IMR-90 (cell line): ENCODE results near the gene LIN7C.

ENCODE experiments used
- BHLHE40 ChIP-seq: fragments of 150-350 bp; IDR thresholded peaks from 2 replicates; pipeline ENCODE4 v1.6.1; 2016; ENCODE audit warnings: mild to moderate bottlenecking, low read depth, low read length
- CHD1 ChIP-seq: IDR thresholded peaks from 2 replicates; pipeline ENCODE4 v1.6.1; 2012; ENCODE audit warnings: low read depth, low read length, improper control_type of control experiment
- MAFK ChIP-seq: IDR thresholded peaks from 2 replicates; pipeline ENCODE4 v1.6.1; 2012; ENCODE audit warnings: low read depth, low read length, improper control_type of control experiment
- POLR2A ChIP-seq: IDR thresholded peaks from 2 replicates; pipeline ENCODE4 v1.6.1; 2012; ENCODE audit warnings: mild to moderate bottlenecking, low read depth, low read length
- RAD21 ChIP-seq: IDR thresholded peaks from 2 replicates; pipeline ENCODE4 v1.6.1; 2012; ENCODE audit warnings: low read length, improper control_type of control experiment
- RCOR1 ChIP-seq: IDR thresholded peaks from 2 replicates; pipeline ENCODE4 v1.6.1; 2012; ENCODE audit warnings: mild to moderate bottlenecking, low read length, improper control_type of control experiment; ENCODE audit not compliant: insufficient replicate concordance
- SMC3 ChIP-seq: fragments of 150-350 bp; IDR thresholded peaks from 2 replicates; pipeline ENCODE4 v1.6.1; 2016; ENCODE audit warnings: low read depth, mild to moderate bottlenecking, antibody characterized with exemption, low read length, moderate library complexity
- TF ChIP-seq, protein P1 (sequence below): conservative IDR thresholded peaks from 2 replicates; pipeline ENCODE4 v1.5.1; 2012; ENCODE audit warnings: mild to moderate bottlenecking, low read depth, low read length, improper control_type of control experiment

DNA sequence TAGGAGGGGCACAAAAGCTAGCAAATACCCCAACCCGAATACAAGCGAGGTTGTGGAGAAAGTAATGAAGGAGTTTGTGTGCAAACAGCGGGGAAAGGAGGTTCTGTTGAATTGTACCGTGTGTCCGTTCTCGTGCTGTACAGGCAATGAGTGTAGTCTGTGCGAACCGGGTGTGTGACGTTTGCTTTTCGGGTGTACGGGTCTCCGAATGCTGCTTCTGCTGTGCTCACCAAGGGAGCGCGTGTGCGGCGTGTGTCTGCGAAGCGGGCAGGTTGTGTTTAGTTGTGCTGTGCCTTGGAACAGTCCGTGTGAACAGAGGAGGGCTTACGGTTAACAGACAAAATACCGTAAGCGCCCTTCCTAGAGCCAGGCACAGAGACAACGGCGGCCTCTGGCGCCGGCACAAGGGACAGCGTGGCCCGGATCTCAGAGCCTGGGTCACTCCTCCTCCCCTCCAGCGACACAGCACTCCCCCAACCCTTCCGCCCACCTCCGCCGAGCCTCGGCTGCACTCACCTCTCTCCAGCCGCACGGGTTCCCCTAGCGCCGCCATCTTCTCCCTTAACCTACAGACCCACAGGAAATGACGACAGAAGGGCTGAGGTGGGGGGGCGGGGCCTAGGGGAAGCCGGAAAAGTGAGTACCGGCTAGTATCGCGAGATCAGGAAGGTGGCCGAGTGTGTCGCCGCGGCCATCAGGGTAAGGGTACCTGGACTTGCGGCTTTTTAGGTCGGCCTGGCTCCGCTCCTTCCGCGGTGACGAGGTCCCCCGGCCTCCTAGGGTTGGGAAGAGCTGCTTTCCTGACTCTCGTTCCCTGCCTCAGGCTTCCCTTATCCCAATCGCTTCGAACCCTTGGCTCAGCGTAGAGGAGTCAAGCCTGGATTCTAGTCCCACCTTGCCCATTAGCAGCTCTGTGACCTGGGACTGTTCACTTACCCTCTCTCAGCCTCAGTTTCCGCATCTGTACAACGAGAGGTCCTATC is at the start of gene LIN7C:
- TF ChIP-seq, protein P1, sequence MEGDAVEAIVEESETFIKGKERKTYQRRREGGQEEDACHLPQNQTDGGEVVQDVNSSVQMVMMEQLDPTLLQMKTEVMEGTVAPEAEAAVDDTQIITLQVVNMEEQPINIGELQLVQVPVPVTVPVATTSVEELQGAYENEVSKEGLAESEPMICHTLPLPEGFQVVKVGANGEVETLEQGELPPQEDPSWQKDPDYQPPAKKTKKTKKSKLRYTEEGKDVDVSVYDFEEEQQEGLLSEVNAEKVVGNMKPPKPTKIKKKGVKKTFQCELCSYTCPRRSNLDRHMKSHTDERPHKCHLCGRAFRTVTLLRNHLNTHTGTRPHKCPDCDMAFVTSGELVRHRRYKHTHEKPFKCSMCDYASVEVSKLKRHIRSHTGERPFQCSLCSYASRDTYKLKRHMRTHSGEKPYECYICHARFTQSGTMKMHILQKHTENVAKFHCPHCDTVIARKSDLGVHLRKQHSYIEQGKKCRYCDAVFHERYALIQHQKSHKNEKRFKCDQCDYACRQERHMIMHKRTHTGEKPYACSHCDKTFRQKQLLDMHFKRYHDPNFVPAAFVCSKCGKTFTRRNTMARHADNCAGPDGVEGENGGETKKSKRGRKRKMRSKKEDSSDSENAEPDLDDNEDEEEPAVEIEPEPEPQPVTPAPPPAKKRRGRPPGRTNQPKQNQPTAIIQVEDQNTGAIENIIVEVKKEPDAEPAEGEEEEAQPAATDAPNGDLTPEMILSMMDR, result 0 out of 2 replicates have a peak, but pooled peaks have one; percentile 2
- peak; percentile 95 for TF ChIP-seq POLR2A
- TF ChIP-seq RCOR1, result no peak
- no peak; the same call in 1 of the 2 replicates for TF ChIP-seq BHLHE40
- no peak for TF ChIP-seq RAD21
- no peak for TF ChIP-seq SMC3
- TF ChIP-seq CHD1, result no peak
- no peak for TF ChIP-seq MAFK
